Stimulated activated CD4-positive, alpha-beta T cell treated with anti-CD3 and anti-CD28 coated beads, Interleukin-1b, Interleukin-23, amount 100 ng/mL, for 1 hour (primary cell): ENCODE data around the gene NAALADL2.
"Not testable (repeated sequence)": the region's sequence is repeated elsewhere in the genome, so short reads cannot be mapped to it uniquely, and the experiment has no call there.

ENCODE experiments used
- DNase-seq, 2 donors: peaks; one replicate each; pipeline ENCODE4 v3.0.0-alpha.2; 2020; ENCODE audit warnings: low read depth in 2 of 2

NAALADL2 gene

GRCh38 chr3:175266478-175266877 lies 407.3 kb downstream of the NAALADL2 start:
- no peak for DNase-seq

- no peak for DNase-seq
Measured at GRCh38 chr3:175267121-175267531, 408.0 kb downstream of the NAALADL2 start.

- no peak for DNase-seq
Measured at GRCh38 chr3:175267561-175267960, 408.4 kb downstream of the NAALADL2 start.

- DNase-seq: no peak
Measured at GRCh38 chr3:175269394-175269793, 410.3 kb downstream of the NAALADL2 start.

GRCh38 chr3:175270198-175270837 lies 411.2 kb downstream of the NAALADL2 start:
- no peak for DNase-seq

GRCh38 chr3:175270866-175271265 lies 411.7 kb downstream of the NAALADL2 start:
- DNase-seq: no peak

- DNase-seq: not testable (repeated sequence)
Measured at GRCh38 chr3:175271465-175271864, 412.3 kb downstream of the NAALADL2 start.

GRCh38 chr3:175272392-175272791 lies 413.3 kb downstream of the NAALADL2 start:
- DNase-seq: no peak

- no peak for DNase-seq
Measured at GRCh38 chr3:175273573-175273972, 414.4 kb downstream of the NAALADL2 start.

- DNase-seq: no peak
Measured at GRCh38 chr3:175274056-175274455, 414.9 kb downstream of the NAALADL2 start.

GRCh38 chr3:175274474-175275218 lies 415.5 kb downstream of the NAALADL2 start:
- DNase-seq: no peak

GRCh38 chr3:175278680-175279079 lies 419.5 kb downstream of the NAALADL2 start:
- DNase-seq: no peak

GRCh38 chr3:175279457-175279856 lies 420.3 kb downstream of the NAALADL2 start:
- DNase-seq: no peak

GRCh38 chr3:175279911-175280310 lies 420.8 kb downstream of the NAALADL2 start:
- DNase-seq: no peak

GRCh38 chr3:175287361-175287963 lies 428.3 kb downstream of the NAALADL2 start:
- DNase-seq: no peak

- no peak for DNase-seq
Measured at GRCh38 chr3:175288621-175289020, 429.5 kb downstream of the NAALADL2 start.

GRCh38 chr3:175294793-175295192 lies 435.7 kb downstream of the NAALADL2 start:
- DNase-seq: no peak

- DNase-seq: no peak
Measured at GRCh38 chr3:175295248-175296130, 436.4 kb downstream of the NAALADL2 start.

- DNase-seq: no peak
Measured at GRCh38 chr3:175297216-175297615, 438.1 kb downstream of the NAALADL2 start.

- no peak for DNase-seq
Measured at GRCh38 chr3:175301741-175302140, 442.6 kb downstream of the NAALADL2 start.

GRCh38 chr3:175304404-175304803 lies 445.3 kb downstream of the NAALADL2 start:
- no peak for DNase-seq

- no peak for DNase-seq
Measured at GRCh38 chr3:175307642-175308041, 448.5 kb downstream of the NAALADL2 start.
